HEK293 (cell line): ENCODE results near the gene PHRF1.

Experiments
- CTCF ChIA-PET: fragments of 350-600 bp; formaldehyde crosslinking; extraction: SDS; loops from one replicate; lab custom pipeline; 2021; ENCODE audit warnings: antibody characterized with exemption; lab: Yijun Ruan, JAX
- POLR2A ChIA-PET: fragments of 300-600 bp; formaldehyde crosslinking; extraction: SDS; loops from one replicate; lab custom pipeline; 2020; ENCODE audit warnings: antibody characterized with exemption, inconsistent platforms; lab: Yijun Ruan, JAX
- H3K27ac ChIP-seq: fragments of 200-500 bp; sonication (Bioruptor generic); 2 replicates; pipeline ENCODE4 v1.5.1; 2014; ENCODE audit warnings: low read depth, low read length, control low read depth, inconsistent platforms; ENCODE audit errors: extremely low read depth
- H3K36me3 ChIP-seq, 2 experiments: fragments of 200-500 bp in 1 of 2; sonication (Bioruptor generic) in 1 of 2; 1 replicate in 1 of 2; 2 replicates in 1 of 2; pipeline ENCODE4 v1.5.1; 2014 to 2017; ENCODE audit warnings: inconsistent platforms in 2 of 2, low read length in 2 of 2; ENCODE audit not compliant: control insufficient read depth in 2 of 2, insufficient read depth in 1 of 2
- H3K4me1 ChIP-seq: fragments of 200-500 bp; sonication (Bioruptor generic); 2 replicates; pipeline ENCODE4 v1.5.1; 2014; ENCODE audit warnings: mild to moderate bottlenecking, low read length, inconsistent platforms; ENCODE audit not compliant: control insufficient read depth, insufficient read depth
- H3K4me3 ChIP-seq: 2 replicates; pipeline ENCODE4 v1.5.1; 2011; ENCODE audit warnings: low read depth, mild to moderate bottlenecking, control low read depth, low read length, moderate library complexity
- H3K9me3 ChIP-seq: fragments of 200-500 bp; sonication (Bioruptor generic); 2 replicates; pipeline ENCODE4 v1.5.1; 2014; ENCODE audit warnings: low read depth, low read length, inconsistent platforms; ENCODE audit not compliant: control insufficient read depth, insufficient read depth
- HIC1 ChIP-seq: fragments of 450-650 bp; formaldehyde crosslinking; IDR thresholded peaks from 2 replicates; pipeline ENCODE4 v1.5.1; 2016; ENCODE audit warnings: missing biosample characterization, missing genetic modification characterization
- INSM2 ChIP-seq: fragments of 450-650 bp; formaldehyde crosslinking; IDR thresholded peaks from 2 replicates; pipeline ENCODE4 v1.5.1; 2016; ENCODE audit warnings: missing biosample characterization, missing genetic modification characterization
- MEIS1 ChIP-seq: sonication (generic); formaldehyde crosslinking; IDR thresholded peaks from 2 replicates; pipeline ENCODE4 v1.8.1; 2022; ENCODE audit warnings: missing genetic modification reagents, mild to moderate bottlenecking, borderline replicate concordance
- PBX3 ChIP-seq: sonication (generic); formaldehyde crosslinking; IDR thresholded peaks from 2 replicates; pipeline ENCODE4 v1.8.1; 2022; ENCODE audit warnings: mild to moderate bottlenecking, moderate library complexity, missing genetic modification reagents
- ZEB2 ChIP-seq: fragments of 450-650 bp; formaldehyde crosslinking; IDR thresholded peaks from 2 replicates; pipeline ENCODE4 v1.5.1; 2016; ENCODE audit warnings: missing biosample characterization, missing genetic modification characterization
- ZFP41 ChIP-seq: fragments of 450-650 bp; formaldehyde crosslinking; IDR thresholded peaks from 2 replicates; pipeline ENCODE4 v1.5.1; 2016; ENCODE audit warnings: missing biosample characterization, missing genetic modification characterization, borderline replicate concordance
- ZFP69B ChIP-seq: fragments of 450-650 bp; formaldehyde crosslinking; IDR thresholded peaks from 2 replicates; pipeline ENCODE4 v1.5.1; 2016; ENCODE audit warnings: missing biosample characterization, missing genetic modification characterization
- ZNF132 ChIP-seq: fragments of 450-650 bp; formaldehyde crosslinking; IDR thresholded peaks from 2 replicates; pipeline ENCODE4 v1.5.1; 2017; ENCODE audit warnings: missing biosample characterization, missing genetic modification characterization, borderline replicate concordance
- ZNF274 ChIP-seq, 2 experiments: fragments of 200-500 bp in 1 of 2; fragments of 450-650 bp in 1 of 2; sonication (Bioruptor generic) in 1 of 2; formaldehyde crosslinking in 1 of 2; IDR thresholded peaks; 2 replicates each; pipeline versions ENCODE4 v1.5.1 to v1.6.1; 2014 to 2016; ENCODE audit warnings: borderline replicate concordance in 1 of 2, inconsistent platforms in 1 of 2, low read length in 1 of 2, missing biosample characterization in 1 of 2, missing genetic modification characterization in 1 of 2
- ZNF416 ChIP-seq: fragments of 450-650 bp; formaldehyde crosslinking; IDR thresholded peaks from 2 replicates; pipeline ENCODE4 v1.5.1; 2016; ENCODE audit warnings: missing biosample characterization, missing genetic modification characterization
- ZNF433 ChIP-seq: fragments of 450-650 bp; formaldehyde crosslinking; IDR thresholded peaks from 2 replicates; pipeline ENCODE4 v1.5.1; 2016; ENCODE audit warnings: missing biosample characterization, missing genetic modification characterization, low read depth
- ZNF501 ChIP-seq: fragments of 450-650 bp; formaldehyde crosslinking; IDR thresholded peaks from 2 replicates; pipeline ENCODE4 v1.5.1; 2016; ENCODE audit warnings: missing biosample characterization, missing genetic modification characterization
- ZNF514 ChIP-seq: fragments of 450-650 bp; formaldehyde crosslinking; IDR thresholded peaks from 2 replicates; pipeline ENCODE4 v1.5.1; 2016; ENCODE audit warnings: missing biosample characterization, missing genetic modification characterization
- ZNF610 ChIP-seq: fragments of 450-650 bp; formaldehyde crosslinking; IDR thresholded peaks from 2 replicates; pipeline ENCODE4 v1.5.1; 2016; ENCODE audit warnings: missing biosample characterization, missing genetic modification characterization, borderline replicate concordance
- ZNF660 ChIP-seq: fragments of 450-650 bp; IDR thresholded peaks from 2 replicates; pipeline ENCODE4 v1.5.1; 2018; ENCODE audit warnings: missing biosample characterization, mild to moderate bottlenecking, missing genetic modification characterization
- ZNF76 ChIP-seq: fragments of 450-650 bp; formaldehyde crosslinking; IDR thresholded peaks from 2 replicates; pipeline ENCODE4; 2016; ENCODE audit warnings: low read depth, missing biosample characterization, missing genetic modification characterization, borderline replicate concordance
- ZNF830 ChIP-seq: fragments of 450-650 bp; IDR thresholded peaks from 2 replicates; pipeline ENCODE4 v1.5.0; 2018; ENCODE audit warnings: missing biosample characterization, missing genetic modification characterization, low read depth, mild to moderate bottlenecking, moderate library complexity
- ZNF843 ChIP-seq: fragments of 450-650 bp; formaldehyde crosslinking; IDR thresholded peaks from 2 replicates; pipeline ENCODE4 v1.5.1; 2016; ENCODE audit warnings: missing biosample characterization, missing genetic modification characterization
- TF ChIP-seq, protein P1 (sequence below): fragments of 450-650 bp; formaldehyde crosslinking; IDR thresholded peaks from 2 replicates; pipeline ENCODE4 v1.5.1; 2016; ENCODE audit warnings: missing biosample characterization, missing genetic modification characterization
- TF ChIP-seq, protein P2 (sequence below): fragments of 450-650 bp; formaldehyde crosslinking; IDR thresholded peaks from 2 replicates; pipeline ENCODE4 v1.5.1; 2016; ENCODE audit warnings: missing biosample characterization, missing genetic modification characterization

Gene PHRF1

DNA sequence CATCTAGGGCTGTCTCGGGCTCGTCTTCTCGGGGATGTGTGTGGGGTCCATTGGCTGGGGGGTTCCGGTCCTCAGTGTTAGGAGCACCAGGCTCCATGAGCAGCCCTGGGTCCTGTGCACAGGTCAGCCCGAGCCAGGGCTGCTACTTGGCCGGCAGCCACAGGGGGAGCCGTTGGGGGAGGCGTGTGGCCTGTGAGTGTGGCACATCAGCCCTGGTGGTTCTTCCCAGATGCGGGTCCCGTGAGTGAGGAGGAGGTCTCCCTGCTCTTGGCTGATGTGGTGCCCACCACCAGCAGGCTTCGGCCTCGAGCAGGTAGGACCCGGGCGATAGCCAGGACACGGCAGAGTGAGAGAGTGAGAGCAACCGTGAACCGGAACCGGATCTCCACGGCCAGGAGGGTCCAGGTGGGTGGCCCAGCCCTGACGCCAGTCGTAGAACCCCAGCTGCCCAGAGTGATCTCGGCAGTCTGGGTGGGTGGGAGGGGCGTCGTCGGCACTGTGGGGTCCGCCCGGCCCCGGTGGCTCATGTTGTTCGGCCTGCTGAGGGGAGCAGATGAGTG, 21.0 kb downstream of the PHRF1 start:
- POLR2A ChIA-PET: no interaction called here
- Histone ChIP-seq H3K4me1 (no peaks in the 10 kb centered on the region), H3K4me3 (no peak overlapping the region), H3K9me3 (no peaks in the 10 kb centered on the region), H3K36me3 (peaks cover 7 to 93% of the 10 kb centered on the region in 2 experiments; a peak in 2 of 3 replicates), H3K27ac (no peak overlapping the region)
- CTCF ChIA-PET: no interaction called here
- TF ChIP-seq HIC1 (tag by site-specific recombination): no peak

- no peaks in the 10 kb centered on the region for H3K9me3 ChIP-seq
- H3K27ac ChIP-seq: no peak overlapping the region
- H3K4me1 ChIP-seq: no peaks in the 10 kb centered on the region
- H3K4me3 ChIP-seq: no peak overlapping the region
- CTCF ChIA-PET: no interaction called here
- TF ChIP-seq PBX3 (CRISPR knock-in tag) (no peak), ZNF660 (tag by site-specific recombination) (no peak), ZNF274 (IDR thresholded peaks at IDR 0.05; ENCODE audit: low read length) (no peak), ZNF274 (tag by site-specific recombination; IDR thresholded peaks at IDR 0.05; ENCODE audit: borderline replicate concordance) (no peak), ZNF501 (tag by site-specific recombination) (no peak), ZNF433 (tag by site-specific recombination) (no peak), ZEB2 (no peak), ZNF514 (tag by site-specific recombination) (no peak), ZNF76 (tag by site-specific recombination) (no peak), ZNF830 (tag by site-specific recombination) (no peak), INSM2 (no peak), ZNF843 (tag by site-specific recombination) (no peak), ZNF416 (tag by site-specific recombination) (no peak), MEIS1 (no peak), ZNF610 (tag by site-specific recombination) (no peak), ZNF132 (tag by site-specific recombination) (no peak), ZFP69B (tag by site-specific recombination) (no peak), ZFP41 (tag by site-specific recombination) (no peak)
- TF ChIP-seq, protein P1, sequence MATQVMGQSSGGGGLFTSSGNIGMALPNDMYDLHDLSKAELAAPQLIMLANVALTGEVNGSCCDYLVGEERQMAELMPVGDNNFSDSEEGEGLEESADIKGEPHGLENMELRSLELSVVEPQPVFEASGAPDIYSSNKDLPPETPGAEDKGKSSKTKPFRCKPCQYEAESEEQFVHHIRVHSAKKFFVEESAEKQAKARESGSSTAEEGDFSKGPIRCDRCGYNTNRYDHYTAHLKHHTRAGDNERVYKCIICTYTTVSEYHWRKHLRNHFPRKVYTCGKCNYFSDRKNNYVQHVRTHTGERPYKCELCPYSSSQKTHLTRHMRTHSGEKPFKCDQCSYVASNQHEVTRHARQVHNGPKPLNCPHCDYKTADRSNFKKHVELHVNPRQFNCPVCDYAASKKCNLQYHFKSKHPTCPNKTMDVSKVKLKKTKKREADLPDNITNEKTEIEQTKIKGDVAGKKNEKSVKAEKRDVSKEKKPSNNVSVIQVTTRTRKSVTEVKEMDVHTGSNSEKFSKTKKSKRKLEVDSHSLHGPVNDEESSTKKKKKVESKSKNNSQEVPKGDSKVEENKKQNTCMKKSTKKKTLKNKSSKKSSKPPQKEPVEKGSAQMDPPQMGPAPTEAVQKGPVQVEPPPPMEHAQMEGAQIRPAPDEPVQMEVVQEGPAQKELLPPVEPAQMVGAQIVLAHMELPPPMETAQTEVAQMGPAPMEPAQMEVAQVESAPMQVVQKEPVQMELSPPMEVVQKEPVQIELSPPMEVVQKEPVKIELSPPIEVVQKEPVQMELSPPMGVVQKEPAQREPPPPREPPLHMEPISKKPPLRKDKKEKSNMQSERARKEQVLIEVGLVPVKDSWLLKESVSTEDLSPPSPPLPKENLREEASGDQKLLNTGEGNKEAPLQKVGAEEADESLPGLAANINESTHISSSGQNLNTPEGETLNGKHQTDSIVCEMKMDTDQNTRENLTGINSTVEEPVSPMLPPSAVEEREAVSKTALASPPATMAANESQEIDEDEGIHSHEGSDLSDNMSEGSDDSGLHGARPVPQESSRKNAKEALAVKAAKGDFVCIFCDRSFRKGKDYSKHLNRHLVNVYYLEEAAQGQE (tag by site-specific recombination): no peak
- TF ChIP-seq, protein P2, sequence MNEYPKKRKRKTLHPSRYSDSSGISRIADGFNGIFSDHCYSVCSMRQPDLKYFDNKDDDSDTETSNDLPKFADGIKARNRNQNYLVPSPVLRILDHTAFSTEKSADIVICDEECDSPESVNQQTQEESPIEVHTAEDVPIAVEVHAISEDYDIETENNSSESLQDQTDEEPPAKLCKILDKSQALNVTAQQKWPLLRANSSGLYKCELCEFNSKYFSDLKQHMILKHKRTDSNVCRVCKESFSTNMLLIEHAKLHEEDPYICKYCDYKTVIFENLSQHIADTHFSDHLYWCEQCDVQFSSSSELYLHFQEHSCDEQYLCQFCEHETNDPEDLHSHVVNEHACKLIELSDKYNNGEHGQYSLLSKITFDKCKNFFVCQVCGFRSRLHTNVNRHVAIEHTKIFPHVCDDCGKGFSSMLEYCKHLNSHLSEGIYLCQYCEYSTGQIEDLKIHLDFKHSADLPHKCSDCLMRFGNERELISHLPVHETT: no peak
- peaks cover 13 to 90% of the 10 kb centered on the region in 2 experiments; a peak in 2 of 3 replicates for H3K36me3 ChIP-seq
- POLR2A ChIA-PET: no interaction called here
Observed at GRCh38 chr11:598005-598680, 21.9 kb downstream of the PHRF1 start.
